BE2C (cell line): ENCODE measurements around the gene NWD2.
A peak's percentile ranks its signal among the peaks of the same experiment; 100 is the strongest.

Source experiments
- DNase-seq: peaks from one replicate; pipeline ENCODE4 v3.0.0-alpha.2; 2020
- H3K27me3 ChIP-seq: fragments of 250-450 bp; sonication (Bioruptor Pico); 2 replicates; pipeline ENCODE4 v1.5.1; 2020; ENCODE audit warnings: mild to moderate bottlenecking
- H3K36me3 ChIP-seq: fragments of 250-450 bp; sonication (Bioruptor Pico); 2 replicates; pipeline ENCODE4 v1.5.1; 2020; ENCODE audit warnings: mild to moderate bottlenecking
- H3K4me1 ChIP-seq: fragments of 250-450 bp; sonication (Bioruptor Pico); 2 replicates; pipeline ENCODE4 v1.5.1; 2020
- H3K4me3 ChIP-seq: 2 replicates; pipeline ENCODE4 v1.5.1; 2011; ENCODE audit warnings: low read depth, low read length
- H3K9me3 ChIP-seq: fragments of 250-450 bp; sonication (Bioruptor Pico); 2 replicates; pipeline ENCODE4 v1.5.1; 2020
- TF ChIP-seq, protein P1 (sequence below): IDR thresholded peaks from 2 replicates; pipeline ENCODE4 v1.5.1; 2012; ENCODE audit warnings: mild to moderate bottlenecking, low read depth, low read length

NWD2 gene

DNA sequence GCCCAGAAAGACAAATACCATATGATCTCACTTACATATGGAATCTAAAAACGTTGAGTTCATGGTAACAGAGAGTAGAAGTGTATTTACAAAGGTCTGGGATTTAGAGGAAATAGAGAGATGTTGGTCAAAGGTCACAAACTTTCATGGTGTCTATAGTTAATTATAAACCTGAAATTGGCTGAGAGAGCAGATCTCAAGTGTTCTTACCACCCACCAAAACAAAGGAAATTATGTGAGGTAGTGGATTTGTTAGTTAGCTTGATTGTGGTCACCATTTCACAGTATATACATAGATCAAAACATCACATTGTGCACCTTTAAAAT, 186.8 kb downstream of the NWD2 start:
- Histone ChIP-seq H3K4me3 (no peak overlapping the region), H3K27me3 (0 out of 2 replicates have a peak, but pooled peaks cover 4% of the 10 kb centered on the region), H3K36me3 (no peaks in the 10 kb centered on the region), H3K4me1 (no peaks in the 10 kb centered on the region), H3K9me3 (no peaks in the 10 kb centered on the region)
- no peak for DNase-seq
- TF ChIP-seq, protein P1, sequence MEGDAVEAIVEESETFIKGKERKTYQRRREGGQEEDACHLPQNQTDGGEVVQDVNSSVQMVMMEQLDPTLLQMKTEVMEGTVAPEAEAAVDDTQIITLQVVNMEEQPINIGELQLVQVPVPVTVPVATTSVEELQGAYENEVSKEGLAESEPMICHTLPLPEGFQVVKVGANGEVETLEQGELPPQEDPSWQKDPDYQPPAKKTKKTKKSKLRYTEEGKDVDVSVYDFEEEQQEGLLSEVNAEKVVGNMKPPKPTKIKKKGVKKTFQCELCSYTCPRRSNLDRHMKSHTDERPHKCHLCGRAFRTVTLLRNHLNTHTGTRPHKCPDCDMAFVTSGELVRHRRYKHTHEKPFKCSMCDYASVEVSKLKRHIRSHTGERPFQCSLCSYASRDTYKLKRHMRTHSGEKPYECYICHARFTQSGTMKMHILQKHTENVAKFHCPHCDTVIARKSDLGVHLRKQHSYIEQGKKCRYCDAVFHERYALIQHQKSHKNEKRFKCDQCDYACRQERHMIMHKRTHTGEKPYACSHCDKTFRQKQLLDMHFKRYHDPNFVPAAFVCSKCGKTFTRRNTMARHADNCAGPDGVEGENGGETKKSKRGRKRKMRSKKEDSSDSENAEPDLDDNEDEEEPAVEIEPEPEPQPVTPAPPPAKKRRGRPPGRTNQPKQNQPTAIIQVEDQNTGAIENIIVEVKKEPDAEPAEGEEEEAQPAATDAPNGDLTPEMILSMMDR = no peak

GRCh38 chr4:37434469-37434868, 189.9 kb downstream of the NWD2 start:
- DNase-seq = no peak
- Histone ChIP-seq H3K9me3 (no peaks in the 10 kb centered on the region), H3K36me3 (no peaks in the 10 kb centered on the region), H3K4me3 (no peak overlapping the region), H3K27me3 (no peaks in the 10 kb centered on the region), H3K4me1 (no peaks in the 10 kb centered on the region)
- TF ChIP-seq, protein P1 = peak; percentile 9; the same call in 1 of the 2 replicates

DNA sequence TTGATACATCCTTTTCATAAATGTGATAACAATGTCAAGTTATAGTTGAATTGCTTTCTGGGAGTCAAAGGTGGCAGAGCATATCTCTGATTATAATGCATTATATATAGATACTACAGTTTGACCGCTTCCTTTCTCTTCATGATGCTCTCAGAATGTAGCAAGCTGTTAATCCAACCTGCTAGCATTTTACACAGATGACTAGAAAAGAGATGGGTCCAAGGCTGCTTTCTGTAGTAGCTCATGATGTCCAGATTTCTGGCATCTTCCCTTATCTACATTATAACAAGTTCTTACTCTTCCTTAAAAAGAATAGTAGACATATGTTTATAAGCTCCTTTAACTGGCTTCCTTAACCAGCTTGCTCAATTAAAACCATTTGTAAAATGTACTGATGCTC, 192.0 kb downstream of the NWD2 start:
- TF ChIP-seq, protein P1 = no peak
- Histone ChIP-seq H3K36me3 (no peaks in the 10 kb centered on the region), H3K4me3 (no peak overlapping the region), H3K4me1 (no peaks in the 10 kb centered on the region), H3K9me3 (no peaks in the 10 kb centered on the region), H3K27me3 (no peaks in the 10 kb centered on the region)
- no peak for DNase-seq

GRCh38 chr4:37437163-37437562, 192.6 kb downstream of the NWD2 start:
- H3K27me3 ChIP-seq = no peaks in the 10 kb centered on the region
- no peaks in the 10 kb centered on the region for H3K36me3 ChIP-seq
- DNase-seq = no peak
- TF ChIP-seq, protein P1 = no peak
- H3K9me3 ChIP-seq = no peaks in the 10 kb centered on the region
- H3K4me1 ChIP-seq = no peaks in the 10 kb centered on the region
- H3K4me3 ChIP-seq = no peak overlapping the region

- no peaks in the 10 kb centered on the region for H3K9me3 ChIP-seq
- DNase-seq = no peak
- TF ChIP-seq, protein P1 = no peak
- H3K4me3 ChIP-seq = no peak overlapping the region
- no peaks in the 10 kb centered on the region for H3K27me3 ChIP-seq
- no peaks in the 10 kb centered on the region for H3K36me3 ChIP-seq
- no peaks in the 10 kb centered on the region for H3K4me1 ChIP-seq
These were observed 194.2 kb downstream of the NWD2 start for GRCh38 chr4:37438564-37439279.

- H3K36me3 ChIP-seq = no peaks in the 10 kb centered on the region
- no peaks in the 10 kb centered on the region for H3K4me1 ChIP-seq
- no peak overlapping the region for H3K4me3 ChIP-seq
- no peaks in the 10 kb centered on the region for H3K27me3 ChIP-seq
- TF ChIP-seq, protein P1 = no peak
- no peak for DNase-seq
- no peaks in the 10 kb centered on the region for H3K9me3 ChIP-seq
These were observed 195.4 kb downstream of the NWD2 start for GRCh38 chr4:37439809-37440474.
